SU-DHL-6 (cell line): ENCODE measurements around the gene NAA35.
A peak's percentile ranks its signal among the peaks of the same experiment; 100 is the strongest.

ENCODE experiments used
- H2AFZ ChIP-seq: fragments of 200-600 bp; sonication (generic); 2 replicates; pipeline ENCODE4 v1.6.1; 2014; ENCODE audit warnings: low read depth, mild to moderate bottlenecking, moderate library complexity, mixed read lengths, antibody characterized with exemption, low read length; ENCODE audit not compliant: severe bottlenecking
- H3F3A ChIP-seq: fragments of 200-600 bp; shearing (Covaris generic); 2 replicates; pipeline ENCODE4 v1.6.0; 2016; ENCODE audit warnings: antibody characterized with exemption, mild to moderate bottlenecking; ENCODE audit not compliant: insufficient read depth
- H3K27ac ChIP-seq: fragments of 200-600 bp; sonication (generic); 2 replicates; pipeline ENCODE4 v1.5.1; 2016; ENCODE audit warnings: low read depth, mild to moderate bottlenecking, low read length, moderate library complexity, mixed read lengths
- H3K27me3 ChIP-seq: fragments of 200-600 bp; sonication (generic), shearing (Covaris generic); 2 replicates; pipeline ENCODE4 v1.6.0; 2014; ENCODE audit warnings: mild to moderate bottlenecking, low read length
- H3K36me3 ChIP-seq: fragments of 200-600 bp; sonication (generic); 2 replicates; pipeline ENCODE4 v1.6.1; 2014; ENCODE audit warnings: mild to moderate bottlenecking, low read length, mixed read lengths
- H3K4me2 ChIP-seq: fragments of 300-600, 200-600 bp; shearing (Covaris generic), sonication (generic); 2 replicates; pipeline ENCODE4 v1.6.0; 2014; ENCODE audit warnings: low read length, low read depth, mild to moderate bottlenecking; ENCODE audit not compliant: poor library complexity, severe bottlenecking
- H3K4me3 ChIP-seq: fragments of 200-600 bp; sonication (generic); 2 replicates; pipeline ENCODE4 v1.5.1; 2014; ENCODE audit warnings: antibody characterized with exemption, low read length, mild to moderate bottlenecking, mixed read lengths; ENCODE audit not compliant: insufficient read depth, poor library complexity, severe bottlenecking
- H3K79me2 ChIP-seq: fragments of 200-600 bp; sonication (generic); 2 replicates; pipeline ENCODE4 v1.6.1; 2014; ENCODE audit warnings: mild to moderate bottlenecking, low read length, moderate library complexity; ENCODE audit not compliant: insufficient read depth
- H3K9ac ChIP-seq: fragments of 200-600 bp; sonication (generic); 2 replicates; pipeline ENCODE4 v1.7.0; 2014; ENCODE audit warnings: mild to moderate bottlenecking, low read length
- H3K9me2 ChIP-seq: fragments of 200-600 bp; sonication (generic); replicated peaks from 2 replicates; pipeline ENCODE4 v1.6.1; 2014; ENCODE audit warnings: low read length; ENCODE audit not compliant: insufficient read depth
- H3K9me3 ChIP-seq: fragments of 200-600 bp; sonication (generic); 2 replicates; pipeline ENCODE4 v1.6.1; 2014; ENCODE audit warnings: low read length, mixed read lengths; ENCODE audit not compliant: insufficient read depth
- H4K20me1 ChIP-seq: fragments of 200-600 bp; sonication (generic); 2 replicates; pipeline ENCODE4 v1.6.1; 2014; ENCODE audit warnings: low read depth, mild to moderate bottlenecking, antibody characterized with exemption, low read length, moderate library complexity, mixed read lengths
- CTCF ChIP-seq: fragments of 200-600 bp; sonication (generic); IDR thresholded peaks from one replicate; pipeline ENCODE4 v1.5.1; 2017; ENCODE audit warnings: antibody characterized with exemption, mild to moderate bottlenecking, low read length, moderate library complexity; ENCODE audit not compliant: insufficient read depth, poor library complexity, severe bottlenecking
- EZH2phosphoT487 ChIP-seq: fragments of 200-600 bp; sonication (generic), shearing (Covaris generic); conservative IDR thresholded peaks from 2 replicates; pipeline ENCODE4 v1.6.1; 2018; ENCODE audit warnings: mild to moderate bottlenecking, antibody characterized with exemption, low read length, moderate library complexity, mixed read lengths

Gene NAA35

GRCh38 chr9:85943757-85944430, 2.9 kb downstream of the NAA35 start:
- H3K27me3 ChIP-seq = no peaks in the 10 kb centered on the region
- H3K9ac ChIP-seq = no peak overlapping the region
- H3K36me3 ChIP-seq = peaks cover 2% of the 10 kb centered on the region; the same call in 1 of the 2 replicates
- H3K27ac ChIP-seq = no peak overlapping the region
- H3K4me3 ChIP-seq = no peak overlapping the region
- peaks cover 20% of the 10 kb centered on the region for H3K79me2 ChIP-seq
- H3F3A ChIP-seq = no peaks in the 10 kb centered on the region
- no peaks in the 10 kb centered on the region for H3K9me3 ChIP-seq
- peak overlapping the region; percentile 3 for H3K4me2 ChIP-seq
- no peak overlapping the region for H2AFZ ChIP-seq
- no peaks in the 10 kb centered on the region for H3K9me2 ChIP-seq
- H4K20me1 ChIP-seq = no peaks in the 10 kb centered on the region
- no peak for TF ChIP-seq CTCF
- no peak for TF ChIP-seq EZH2phosphoT487

- Histone ChIP-seq H3K4me3 (no peak overlapping the region), H3K9me3 (no peaks in the 10 kb centered on the region), H3F3A (no peaks in the 10 kb centered on the region), H2AFZ (no peak overlapping the region), H3K79me2 (peaks cover 24% of the 10 kb centered on the region), H3K9me2 (no peaks in the 10 kb centered on the region), H3K27ac (no peak overlapping the region), H3K4me2 (no peak overlapping the region), H3K9ac (no peak overlapping the region), H3K27me3 (no peaks in the 10 kb centered on the region), H4K20me1 (no peaks in the 10 kb centered on the region), H3K36me3 (peaks cover 2% of the 10 kb centered on the region; the same call in 1 of the 2 replicates)
- no peak for TF ChIP-seq CTCF
- TF ChIP-seq EZH2phosphoT487 = no peak
Observed at GRCh38 chr9:85944672-85945071, 3.7 kb downstream of the NAA35 start.

- Histone ChIP-seq H3F3A (no peaks in the 10 kb centered on the region), H3K9me2 (no peaks in the 10 kb centered on the region), H3K36me3 (no peaks in the 10 kb centered on the region; the same call in 1 of the 2 replicates), H3K4me3 (no peak overlapping the region), H3K79me2 (peaks cover 35% of the 10 kb centered on the region), H3K27me3 (no peaks in the 10 kb centered on the region), H3K27ac (no peak overlapping the region), H4K20me1 (no peaks in the 10 kb centered on the region), H3K9me3 (no peaks in the 10 kb centered on the region), H3K9ac (no peak overlapping the region), H2AFZ (no peak overlapping the region), H3K4me2 (no peak overlapping the region)
- TF ChIP-seq EZH2phosphoT487 (no peak), CTCF (no peak)
Observed at GRCh38 chr9:85949586-85950335, 8.8 kb downstream of the NAA35 start.
